Measurements from ENCODE around the gene DNAJC11.

DNA sequence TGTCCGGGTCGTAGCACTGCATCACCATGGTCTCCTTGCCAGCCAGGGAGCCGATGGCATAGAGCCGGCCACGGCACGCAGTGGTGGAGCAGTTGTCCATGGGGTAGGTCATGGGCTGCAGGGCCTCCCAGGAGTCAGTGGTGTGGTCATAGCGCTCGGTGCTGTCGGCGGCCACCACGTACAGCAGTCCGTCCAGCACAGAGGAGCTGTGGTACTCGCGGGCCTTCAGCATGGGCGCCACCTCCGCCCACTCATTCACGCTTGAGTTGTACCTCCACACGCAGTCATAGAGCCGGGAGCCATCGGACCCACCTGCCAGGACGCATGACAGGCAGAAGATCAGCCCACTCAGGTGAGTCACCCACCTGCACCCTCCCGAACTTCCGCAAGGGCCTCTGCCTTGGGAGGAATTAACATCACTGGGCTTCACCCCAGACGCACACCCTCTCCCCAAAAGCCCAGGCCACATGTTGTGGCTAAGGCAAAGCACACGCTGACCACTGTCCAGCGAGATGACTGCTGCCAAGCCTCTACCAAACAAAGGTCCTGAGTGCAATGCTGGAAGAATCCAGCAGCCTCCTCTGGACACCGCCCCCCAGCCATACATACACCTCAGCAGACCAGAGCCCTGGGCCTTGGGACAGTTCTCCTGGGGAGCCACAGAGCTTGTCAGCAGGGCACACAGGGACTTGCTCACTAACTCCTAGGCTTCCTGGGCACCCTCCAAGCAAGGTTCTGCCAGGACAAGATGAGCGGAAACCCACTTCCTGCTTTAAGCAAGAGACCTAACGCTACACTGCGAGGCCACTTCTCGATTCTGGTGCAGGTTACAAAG lies 102.3 kb downstream of the DNAJC11 start:
- TF ChIP-seq CTCF (IDR thresholded peaks at IDR 0.05) (no peak), ZFX (IDR thresholded peaks at IDR 0.05; ENCODE audit: borderline replicate concordance) (no peak)
